Measurements from ENCODE around the gene SLC25A42.
"Not testable (repeated sequence)": the region's sequence is repeated elsewhere in the genome, so short reads cannot be mapped to it uniquely, and the experiment has no call there.

SLC25A42 gene

GRCh38 chr19:19068659-19069654, 5.2 kb downstream of the SLC25A42 start:
- no peak for DNase-seq (ENCODE audit: low read depth)

- no peak for DNase-seq (ENCODE audit: low read depth)
Measured at GRCh38 chr19:19071897-19072296, 8.1 kb downstream of the SLC25A42 start.

- DNase-seq (ENCODE audit: low read depth), result no peak
Measured at GRCh38 chr19:19074196-19074882, 10.5 kb downstream of the SLC25A42 start.

- no peak for DNase-seq (ENCODE audit: low read depth)
Measured at GRCh38 chr19:19075126-19075525, 11.3 kb downstream of the SLC25A42 start.

- DNase-seq (ENCODE audit: low read depth), result no peak
Measured at GRCh38 chr19:19076476-19076875, 12.7 kb downstream of the SLC25A42 start.

- no peak for DNase-seq (ENCODE audit: low read depth)
Measured at GRCh38 chr19:19077103-19077502, 13.3 kb downstream of the SLC25A42 start.

- no peak for DNase-seq (ENCODE audit: low read depth)
Measured at GRCh38 chr19:19078801-19079200, 15.0 kb downstream of the SLC25A42 start.

- DNase-seq (ENCODE audit: low read depth), result no peak
Measured at GRCh38 chr19:19079571-19079970, 15.8 kb downstream of the SLC25A42 start.

- no peak for DNase-seq (ENCODE audit: low read depth)
Measured at GRCh38 chr19:19081642-19082151, 17.9 kb downstream of the SLC25A42 start.

- no peak for DNase-seq (ENCODE audit: low read depth)
Measured at GRCh38 chr19:19083413-19084178, 19.8 kb downstream of the SLC25A42 start.

- DNase-seq (ENCODE audit: low read depth), result no peak
Measured at GRCh38 chr19:19087676-19088075, 23.9 kb downstream of the SLC25A42 start.

- DNase-seq (ENCODE audit: low read depth), result no peak
Measured at GRCh38 chr19:19094513-19094912, 30.7 kb downstream of the SLC25A42 start.

- no peak for DNase-seq (ENCODE audit: low read depth)
Measured at GRCh38 chr19:19095691-19096090, 31.9 kb downstream of the SLC25A42 start.

GRCh38 chr19:19096641-19097627, 33.1 kb downstream of the SLC25A42 start:
- no peak for DNase-seq (ENCODE audit: low read depth)

GRCh38 chr19:19098084-19098702, 34.4 kb downstream of the SLC25A42 start:
- DNase-seq (ENCODE audit: low read depth), result no peak

- DNase-seq (ENCODE audit: low read depth), result no peak
Measured at GRCh38 chr19:19098703-19099632, 35.2 kb downstream of the SLC25A42 start.

GRCh38 chr19:19101540-19101939, 37.7 kb downstream of the SLC25A42 start:
- no peak for DNase-seq (ENCODE audit: low read depth)

GRCh38 chr19:19102566-19102965, 38.8 kb downstream of the SLC25A42 start:
- DNase-seq (ENCODE audit: low read depth), result not testable (repeated sequence)

- no peak for DNase-seq (ENCODE audit: low read depth)
Measured at GRCh38 chr19:19103167-19103566, 39.4 kb downstream of the SLC25A42 start.
